Measurements from ENCODE around the gene SELENOO. TPM values are rescaled to one million over a fixed set of nuclear protein-coding genes. Genes with fewer than 3 reads are reported as not detected.

The SELENOO gene
- total RNA-seq, 1 experiment from 2014 or later, result 29.6 TPM

GRCh38 chr22:50258361-50259292 lies 57.8 kb downstream of the SELENOO start:
- CTCF ChIA-PET, result no interaction called here
- Histone ChIP-seq H3K4me3 (replicated peaks in 1 of 2; ENCODE audit: low read depth in 1 of 2, low read length in 2 of 2) (no peak overlapping the region), H4K20me1 (ENCODE audit: insufficient read depth) (no peaks in the 10 kb centered on the region), H3K9ac (ENCODE audit: low read length) (no peak overlapping the region), H3K27ac (ENCODE audit: low read depth, low read length) (peak overlapping the region; percentile 10; the same call in 1 of the 2 replicates), H3K79me2 (ENCODE audit: insufficient read depth, low read length) (peaks cover 28% of the 10 kb centered on the region), H3K4me1 (ENCODE audit: control insufficient read depth in 1 of 2, insufficient read depth in 2 of 2, low read length in 2 of 2) (peaks cover 19 to 32% of the 10 kb centered on the region in 2 experiments), H2AFZ (ENCODE audit: low read depth, low read length, poor library complexity, severe bottlenecking) (no peak overlapping the region), H3K4me2 (ENCODE audit: low read length) (no peak overlapping the region), H3K36me3 (ENCODE audit: control insufficient read depth in 1 of 2, insufficient read depth in 2 of 2, low read length in 2 of 2) (peaks cover 0 to 11% of the 10 kb centered on the region in 2 experiments; a peak in 2 of 4 replicates), H3K9me3 (ENCODE audit: control insufficient read depth in 1 of 2, insufficient read depth in 1 of 2, low read depth in 1 of 2, low read length in 2 of 2) (no peaks in the 10 kb centered on the region), H3K27me3 (ENCODE audit: insufficient read depth, low read length) (no peaks in the 10 kb centered on the region), H3K9me2 (ENCODE audit: insufficient read depth) (no peaks in the 10 kb centered on the region)
- DNase-seq (ENCODE audit: low read depth, low spot score) (no peak), ATAC-seq (no peak)
- no peak for TF ChIP-seq EZH2 (IDR thresholded peaks at IDR 0.05)
- no peak for TF ChIP-seq MAX (IDR thresholded peaks at IDR 0.05)
- no peak for TF ChIP-seq JUND (IDR thresholded peaks at IDR 0.05)
- no peak for TF ChIP-seq CTCF (IDR thresholded peaks at IDR 0.05 in 2 of 3, conservative IDR thresholded peaks at IDR 0.05 in 1 of 3; ENCODE audit: borderline replicate concordance in 1 of 3, insufficient read depth in 1 of 3, low read depth in 2 of 3, low read length in 2 of 3)
- TF ChIP-seq ZFX (IDR thresholded peaks at IDR 0.05), result no peak
- TF ChIP-seq ZBTB33 (IDR thresholded peaks at IDR 0.05; ENCODE audit: extremely low read depth, insufficient replicate concordance, low read length), result no peak
- TF ChIP-seq SIN3A (IDR thresholded peaks at IDR 0.05; ENCODE audit: low read depth), result no peak
- TF ChIP-seq FOSL1 (IDR thresholded peaks at IDR 0.05; ENCODE audit: low read depth), result no peak
- no peak for TF ChIP-seq EGR1 (IDR thresholded peaks at IDR 0.05; ENCODE audit: low read depth)
- no peak for TF ChIP-seq ZNF274 (IDR thresholded peaks at IDR 0.05; ENCODE audit: low read depth, low read length)
- TF ChIP-seq SP1 (IDR thresholded peaks at IDR 0.05; ENCODE audit: low read depth), result no peak
- no peak for TF ChIP-seq SRF (IDR thresholded peaks at IDR 0.05; ENCODE audit: low read depth)
- no peak for TF ChIP-seq TCF7L2 (IDR thresholded peaks at IDR 0.05; ENCODE audit: borderline replicate concordance, extremely low read depth, insufficient read depth, insufficient read length)
- intact Hi-C loops (cut with micrococcal nuclease), result no loop called here
- POLR2A ChIA-PET, result interaction anchor here (0.8 kb wide), 1 partner anchor 102 kb away, joined by 4 read pairs; no protein-coding TSS in a partner anchor
- RAD21 ChIA-PET (ENCODE audit: low non-redundant PET in 1 of 2, low total read pairs in 2 of 2, uncharacterized antibody in 2 of 2, unreplicated experiment in 2 of 2), result no interaction called here
- BruUV-seq (replicated peaks), result no TSS peak

All from HCT116 (cell line).